GM23248 (cell line): Measurements from ENCODE around the gene PRKCE.

ENCODE experiments used
- EZH2 ChIP-seq: fragments of 200-600 bp; sonication (generic); IDR thresholded peaks from 2 replicates; pipeline ENCODE4 v1.6.1; 2018; ENCODE audit warnings: antibody characterized with exemption, mild to moderate bottlenecking; ENCODE audit not compliant: insufficient read depth, poor library complexity, severe bottlenecking
- EZH2phosphoT487 ChIP-seq: fragments of 200-600 bp; sonication (generic); IDR thresholded peaks from 2 replicates; pipeline ENCODE4 v1.6.1; 2018; ENCODE audit warnings: antibody characterized with exemption, moderate library complexity, mild to moderate bottlenecking, low read depth; ENCODE audit not compliant: insufficient read depth

DNA sequence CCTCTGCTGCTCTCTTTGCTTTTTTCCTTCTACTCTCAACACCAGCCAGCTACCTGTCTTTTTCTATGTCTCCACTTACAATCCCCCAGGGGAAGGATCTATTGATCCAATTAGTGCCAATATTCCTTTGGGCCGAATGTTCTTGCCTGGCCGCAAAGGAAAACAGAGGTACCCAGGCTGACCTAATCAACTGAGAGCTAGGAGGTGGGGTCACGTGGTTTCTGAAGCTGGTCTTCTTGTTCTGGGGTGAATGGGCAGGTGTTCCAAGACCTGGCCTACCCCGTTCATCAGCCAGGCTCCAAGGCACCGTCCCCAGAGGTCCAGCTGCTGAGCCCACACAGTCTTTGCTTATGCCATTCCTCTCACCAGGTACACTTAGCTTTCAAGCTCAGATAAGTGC, 580.2 kb downstream of the PRKCE start:
- TF ChIP-seq EZH2phosphoT487 (no peak), EZH2 (no peak)
